Measurements from ENCODE around the gene TMCO4.

The TMCO4 gene

DNA sequence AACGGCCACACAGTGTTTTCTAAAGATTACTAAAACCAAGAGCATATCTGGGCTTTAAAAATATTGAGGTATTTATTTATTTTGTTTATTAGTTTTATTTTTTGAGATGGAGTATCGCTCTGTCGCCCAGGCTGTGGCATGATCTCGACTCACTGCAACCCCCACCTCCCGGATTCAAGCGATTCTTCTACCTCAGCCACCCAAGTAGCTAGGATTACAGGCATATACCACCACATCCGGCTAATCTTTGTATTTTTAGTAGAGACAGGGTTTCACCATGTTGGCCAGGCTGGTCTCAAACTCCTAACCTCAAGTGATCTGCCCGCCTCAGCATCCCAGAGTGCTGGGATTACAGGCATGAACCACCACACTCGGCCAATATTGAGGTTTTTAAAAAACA is 23.9 kb downstream of the TMCO4 start:
- no peak for DNase-seq (ENCODE audit: low spot score)

- DNase-seq (ENCODE audit: low spot score) = no peak
Observed at GRCh38 chr1:19775317-19775716, 24.4 kb downstream of the TMCO4 start.

GRCh38 chr1:19774180-19774785 is 25.4 kb downstream of the TMCO4 start:
- DNase-seq (ENCODE audit: low spot score) = no peak

- no peak for DNase-seq (ENCODE audit: low spot score)
Observed at GRCh38 chr1:19773485-19773884, 26.2 kb downstream of the TMCO4 start.

DNA sequence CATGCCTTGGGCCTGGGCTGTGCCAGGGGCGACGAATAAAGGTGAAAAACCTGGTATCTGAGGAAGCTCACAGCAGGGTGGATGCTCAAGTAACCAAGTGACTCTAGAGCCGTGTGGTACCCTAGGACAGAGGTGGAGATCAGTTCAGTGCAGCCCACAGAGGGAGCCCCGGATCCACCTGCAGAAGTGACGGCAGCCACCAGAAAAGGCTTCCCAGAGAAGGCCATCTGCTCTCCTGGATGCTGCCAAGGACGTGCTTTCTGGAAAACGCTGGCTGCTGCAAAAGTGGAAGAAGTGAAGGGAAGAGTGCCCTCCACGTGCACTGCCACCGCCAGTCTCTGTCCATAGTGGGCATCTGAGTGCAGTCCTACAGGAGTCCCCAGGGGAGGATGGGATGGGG is 27.7 kb downstream of the TMCO4 start:
- DNase-seq (ENCODE audit: low spot score) = no peak

GRCh38 chr1:19771350-19771749 is 28.4 kb downstream of the TMCO4 start:
- no peak for DNase-seq (ENCODE audit: low spot score)

DNA sequence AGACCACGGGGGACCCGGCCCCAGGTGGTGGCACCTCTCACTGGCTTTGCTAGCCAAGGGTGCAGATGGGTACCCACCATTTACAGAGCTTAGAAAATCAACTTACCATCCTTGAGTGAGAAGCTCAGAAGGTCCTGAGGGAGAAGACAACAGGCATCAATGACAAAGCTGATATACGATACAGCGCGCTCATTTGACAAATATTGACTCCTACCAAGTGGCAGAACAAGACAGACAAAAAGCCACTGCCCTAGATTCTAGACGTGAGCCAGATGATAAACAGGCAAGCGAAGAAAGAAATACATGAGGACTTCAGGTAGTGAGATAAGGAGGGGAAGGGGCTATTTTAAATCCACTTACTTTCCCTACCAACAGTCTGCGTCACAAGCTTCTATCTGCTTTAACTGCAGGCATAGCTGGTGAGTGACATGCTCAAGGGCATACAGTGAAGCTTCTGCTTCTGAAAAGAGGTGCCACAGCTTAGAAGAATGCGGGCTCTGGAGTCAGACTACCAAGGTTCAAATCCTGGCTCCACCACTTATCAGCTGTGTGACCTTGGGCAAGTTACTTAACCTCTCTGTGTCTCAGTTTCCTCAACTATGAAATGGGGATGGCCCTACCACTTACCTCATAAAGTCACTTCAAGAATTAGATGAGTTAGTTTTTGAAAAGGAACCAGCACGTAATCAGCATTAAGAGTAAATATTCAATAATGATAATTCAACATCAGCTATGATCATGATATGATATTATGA is 29.1 kb downstream of the TMCO4 start:
- DNase-seq (ENCODE audit: low spot score) = no peak

DNA sequence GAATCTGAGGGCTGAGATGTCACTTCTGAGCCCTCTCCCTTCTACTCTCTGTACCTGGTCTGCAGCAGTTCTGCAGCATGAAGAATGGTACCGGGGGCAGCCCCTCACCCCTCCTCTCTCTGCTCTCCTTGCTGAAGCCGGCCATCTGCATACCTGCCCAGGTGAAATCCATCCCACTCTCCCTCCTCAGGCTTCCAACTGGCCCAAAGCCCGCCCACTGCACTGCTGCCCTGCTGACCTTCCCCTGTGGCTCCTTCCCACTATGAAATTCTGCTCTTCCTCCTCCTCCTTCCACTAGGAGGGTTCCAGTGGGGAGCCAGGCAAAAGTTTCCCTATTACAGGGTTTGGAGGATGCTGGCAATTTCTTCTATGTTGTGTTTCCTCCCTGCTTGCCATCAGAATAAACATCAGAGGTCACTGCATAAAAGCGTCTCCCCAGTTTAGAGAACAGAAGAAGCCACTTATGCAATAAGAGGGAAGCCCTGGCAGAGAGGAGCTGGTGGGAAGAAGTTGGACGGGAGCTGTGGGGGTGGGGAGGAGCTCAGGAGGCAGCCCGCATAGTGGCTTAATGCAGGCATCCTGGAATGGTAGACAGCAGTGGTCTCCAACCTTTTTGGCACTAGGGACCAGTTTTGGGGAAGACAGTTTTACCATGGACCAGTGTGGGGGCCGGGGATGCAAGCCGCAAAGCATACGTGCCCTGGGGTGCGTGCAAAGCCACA is 30.3 kb downstream of the TMCO4 start:
- DNase-seq (ENCODE audit: low spot score) = peak; percentile 35

GRCh38 chr1:19768353-19769210 is 31.1 kb downstream of the TMCO4 start:
- no peak for DNase-seq (ENCODE audit: low spot score)

GRCh38 chr1:19765623-19766022 is 34.1 kb downstream of the TMCO4 start:
- peak; percentile 33 for DNase-seq (ENCODE audit: low spot score)

DNA sequence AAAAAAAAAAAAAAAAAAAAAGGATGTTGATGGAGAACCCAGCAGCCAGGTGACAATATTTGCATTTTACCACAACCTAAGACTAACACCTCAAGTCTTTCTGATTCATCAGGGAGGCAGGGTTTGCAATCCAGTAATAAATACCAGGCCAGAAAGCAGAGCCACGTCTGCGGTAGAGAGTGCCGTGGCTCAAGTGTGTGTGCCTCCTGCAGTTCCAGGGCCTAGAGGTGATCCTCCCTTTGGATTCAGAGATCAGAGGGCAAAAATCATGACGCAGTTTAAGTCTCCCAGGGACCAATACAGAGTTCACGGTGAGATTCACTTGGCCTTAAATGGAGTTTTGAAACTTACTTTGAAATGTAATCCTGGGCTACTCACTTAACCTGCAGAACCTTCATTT is 34.9 kb downstream of the TMCO4 start:
- no peak for DNase-seq (ENCODE audit: low spot score)

DNA sequence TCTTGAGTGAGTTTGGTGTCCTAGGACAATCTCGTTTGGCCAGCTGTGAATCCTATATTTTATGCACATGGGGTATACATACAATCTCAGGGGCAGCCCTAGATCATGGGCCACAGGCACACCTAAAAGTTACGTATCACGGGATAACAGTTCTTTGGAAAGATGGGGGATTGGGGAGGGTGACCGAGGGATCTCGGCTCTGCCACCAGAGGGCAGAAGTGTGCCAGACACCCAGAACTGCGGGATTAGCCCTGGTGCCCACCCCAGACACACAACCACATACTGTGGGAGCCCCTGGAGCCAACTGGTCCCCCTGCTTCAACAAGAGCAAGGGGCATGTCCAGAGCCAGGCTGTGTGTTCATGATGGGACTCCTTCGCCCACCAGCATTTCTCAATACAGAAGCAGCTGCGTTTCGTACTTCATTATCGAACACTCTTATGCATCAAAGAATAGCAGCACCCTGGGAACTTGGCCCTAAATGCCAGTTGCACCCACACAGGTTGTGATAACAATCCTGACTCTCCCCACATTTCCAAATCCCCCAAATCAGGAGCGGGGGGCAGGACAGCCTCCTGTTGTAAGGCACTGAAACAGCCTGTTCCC is 37.4 kb downstream of the TMCO4 start:
- DNase-seq (ENCODE audit: low spot score) = peak; percentile 86

- DNase-seq (ENCODE audit: low spot score) = no peak
Observed at GRCh38 chr1:19759740-19760089, 40.0 kb downstream of the TMCO4 start.

GRCh38 chr1:19758227-19758830 is 41.4 kb downstream of the TMCO4 start:
- peak; percentile 23 for DNase-seq (ENCODE audit: low spot score)

GRCh38 chr1:19757641-19758040 is 42.1 kb downstream of the TMCO4 start:
- no peak for DNase-seq (ENCODE audit: low spot score)

- no peak for DNase-seq (ENCODE audit: low spot score)
Observed at GRCh38 chr1:19756480-19756879, 43.2 kb downstream of the TMCO4 start.

- DNase-seq (ENCODE audit: low spot score) = no peak
Observed at GRCh38 chr1:19754482-19754881, 45.2 kb downstream of the TMCO4 start.

DNA sequence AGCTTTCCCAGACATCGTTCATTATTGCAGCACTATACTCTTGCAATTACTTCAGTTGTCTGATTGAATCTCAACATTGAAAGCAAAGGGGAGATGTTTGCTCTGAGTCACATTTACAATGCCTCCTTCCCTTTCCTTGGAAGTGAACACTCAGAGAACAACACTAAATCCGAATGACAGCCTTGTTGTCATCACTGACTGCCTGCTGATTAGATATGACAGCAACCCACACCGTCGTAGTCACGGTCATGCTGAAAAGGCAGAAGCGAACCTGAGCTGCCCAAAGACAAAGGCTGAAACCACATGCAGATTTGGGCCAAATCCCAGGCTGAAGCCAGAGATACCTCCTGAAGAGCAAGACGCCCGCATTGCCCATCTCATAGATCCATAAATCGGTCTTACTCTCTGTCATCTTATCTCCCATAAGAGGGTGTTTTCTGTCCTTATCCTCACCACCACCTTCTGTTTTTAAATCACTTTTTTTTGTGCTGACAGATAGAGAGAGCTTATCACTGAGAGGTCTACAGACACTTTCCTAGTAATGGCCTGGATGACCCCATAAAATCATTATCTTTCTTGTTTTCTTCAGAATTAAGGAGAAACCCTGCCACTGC is 47.5 kb downstream of the TMCO4 start:
- DNase-seq (ENCODE audit: low spot score) = no peak

DNA sequence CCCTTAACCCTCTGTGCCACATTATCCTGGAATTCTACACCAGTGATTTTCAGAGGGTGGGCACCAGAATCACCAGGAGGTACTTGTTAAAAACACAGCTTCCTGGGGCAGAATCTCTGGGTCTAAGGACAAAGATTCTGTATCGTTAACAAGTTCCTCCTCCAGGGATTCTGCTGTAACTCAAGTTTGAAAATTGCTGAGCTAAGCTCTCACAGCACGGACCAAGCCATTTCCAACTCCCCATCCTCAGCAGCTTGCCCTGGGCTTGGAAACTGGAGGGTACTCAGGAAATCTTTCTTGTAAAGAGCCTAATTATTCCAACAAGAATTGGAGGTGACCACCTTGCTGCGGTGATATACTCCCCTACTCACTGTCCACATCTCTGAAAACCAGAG is 48.8 kb downstream of the TMCO4 start:
- no peak for DNase-seq (ENCODE audit: low spot score)

DNA sequence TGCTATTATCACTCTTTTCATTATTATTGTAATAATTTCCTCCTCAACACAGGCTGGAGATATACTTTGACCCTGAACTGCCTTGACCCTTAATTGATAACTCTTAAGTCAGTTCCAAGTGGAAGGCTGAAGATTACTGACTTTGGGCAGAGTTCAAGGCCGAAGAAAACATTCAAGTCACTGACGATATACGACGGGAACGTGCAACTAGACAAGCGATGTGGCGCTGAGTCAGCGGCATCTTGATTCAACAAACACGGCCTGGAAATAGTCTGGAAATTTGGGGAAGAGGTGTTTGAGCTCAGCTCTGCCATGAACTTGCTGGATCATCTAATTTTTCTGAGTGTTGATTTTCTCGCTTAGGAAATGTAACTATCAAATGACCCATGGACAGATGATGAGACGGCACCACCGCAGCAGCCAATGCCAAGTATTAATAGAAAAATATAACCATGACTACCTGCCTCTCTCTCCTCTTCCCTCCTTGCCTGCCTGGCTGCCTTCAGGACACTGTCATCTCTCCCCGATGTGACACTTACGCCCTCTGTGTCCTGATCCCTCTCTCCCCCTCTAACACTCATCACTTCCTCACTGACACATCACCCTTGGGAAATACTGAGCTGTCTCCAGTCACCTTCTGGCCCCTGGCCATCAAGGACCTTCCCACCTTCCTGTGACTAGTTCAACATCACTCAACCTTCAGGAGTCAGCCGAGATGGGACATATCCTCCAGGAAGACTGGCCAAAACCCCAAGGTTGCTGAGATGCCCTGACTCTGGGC is 49.4 kb downstream of the TMCO4 start:
- no peak for DNase-seq (ENCODE audit: low spot score)
